DND-41 (cell line): ENCODE measurements around the gene ATAD3B.

Experiments used
- EZH2 ChIP-seq: IDR thresholded peaks from 3 replicates; pipeline ENCODE4 v1.6.1; 2012; ENCODE audit warnings: borderline replicate concordance, low read depth, mild to moderate bottlenecking, moderate library complexity, low read length, inconsistent platforms; ENCODE audit not compliant: severe bottlenecking
- TF ChIP-seq, protein P1 (sequence below): IDR thresholded peaks from 2 replicates; pipeline ENCODE4 v1.5.1; 2012; ENCODE audit warnings: borderline replicate concordance, low read length, moderate library complexity, mild to moderate bottlenecking; ENCODE audit not compliant: poor library complexity, severe bottlenecking; ENCODE audit errors: extremely low read depth

DNA sequence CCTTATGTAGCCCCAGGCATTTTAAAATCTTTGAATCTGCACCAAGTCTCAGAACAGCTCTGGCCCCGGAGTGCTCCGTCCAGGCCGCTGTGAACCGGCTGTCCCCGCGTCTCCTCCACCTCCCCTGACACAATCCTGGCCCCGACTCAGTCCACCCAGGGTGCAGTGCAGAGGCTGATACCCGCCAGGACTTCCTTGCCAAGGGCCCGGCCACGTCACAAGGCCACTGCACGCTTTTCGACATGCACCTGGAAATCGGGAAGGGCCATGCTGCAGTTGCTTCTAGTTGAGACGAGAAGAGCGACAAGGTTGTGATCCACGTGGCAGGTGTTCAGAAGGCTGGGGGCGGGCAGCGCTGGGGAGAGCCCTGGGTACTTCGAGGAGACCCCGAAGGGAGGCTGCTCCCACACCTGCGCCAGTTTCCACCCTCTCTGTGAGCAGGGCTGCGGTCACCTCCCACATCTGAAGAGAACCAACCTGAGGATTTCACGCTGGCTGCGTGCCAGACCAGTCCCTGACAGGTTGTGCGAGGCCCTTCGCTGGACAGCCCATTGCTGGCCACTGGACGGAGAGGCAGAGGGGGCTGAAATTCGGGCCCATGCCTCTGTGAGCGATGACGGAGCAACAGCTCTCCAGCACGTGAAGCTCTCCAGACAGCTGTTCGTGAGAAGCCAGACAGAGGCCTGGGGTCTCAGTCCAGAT is 29.3 kb upstream of the ATAD3B start:
- TF ChIP-seq, protein P1, sequence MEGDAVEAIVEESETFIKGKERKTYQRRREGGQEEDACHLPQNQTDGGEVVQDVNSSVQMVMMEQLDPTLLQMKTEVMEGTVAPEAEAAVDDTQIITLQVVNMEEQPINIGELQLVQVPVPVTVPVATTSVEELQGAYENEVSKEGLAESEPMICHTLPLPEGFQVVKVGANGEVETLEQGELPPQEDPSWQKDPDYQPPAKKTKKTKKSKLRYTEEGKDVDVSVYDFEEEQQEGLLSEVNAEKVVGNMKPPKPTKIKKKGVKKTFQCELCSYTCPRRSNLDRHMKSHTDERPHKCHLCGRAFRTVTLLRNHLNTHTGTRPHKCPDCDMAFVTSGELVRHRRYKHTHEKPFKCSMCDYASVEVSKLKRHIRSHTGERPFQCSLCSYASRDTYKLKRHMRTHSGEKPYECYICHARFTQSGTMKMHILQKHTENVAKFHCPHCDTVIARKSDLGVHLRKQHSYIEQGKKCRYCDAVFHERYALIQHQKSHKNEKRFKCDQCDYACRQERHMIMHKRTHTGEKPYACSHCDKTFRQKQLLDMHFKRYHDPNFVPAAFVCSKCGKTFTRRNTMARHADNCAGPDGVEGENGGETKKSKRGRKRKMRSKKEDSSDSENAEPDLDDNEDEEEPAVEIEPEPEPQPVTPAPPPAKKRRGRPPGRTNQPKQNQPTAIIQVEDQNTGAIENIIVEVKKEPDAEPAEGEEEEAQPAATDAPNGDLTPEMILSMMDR, result no peak
- TF ChIP-seq EZH2, result no peak
